ENCODE results near the gene COMMD9.

DNA sequence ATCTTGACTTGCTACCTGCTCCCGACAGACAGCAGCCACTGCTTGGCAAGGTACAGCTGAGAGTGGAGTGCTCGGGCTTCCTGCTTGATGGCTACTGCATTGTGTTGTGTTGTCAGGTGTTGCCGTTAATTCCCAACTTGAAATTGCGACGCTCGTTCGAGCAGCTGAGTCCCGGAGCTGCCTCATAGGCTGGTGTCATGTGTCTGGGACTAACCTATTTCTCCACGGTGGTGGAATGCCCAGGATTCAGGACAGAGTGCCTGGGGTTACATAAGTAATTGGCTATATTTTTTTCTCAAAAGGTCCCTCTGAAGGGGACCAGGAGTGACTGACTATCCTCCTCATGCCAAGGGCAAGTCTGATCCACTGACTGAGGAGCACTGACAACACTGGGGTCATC is 18.5 kb downstream of the COMMD9 start:
- TF ChIP-seq, protein P1, sequence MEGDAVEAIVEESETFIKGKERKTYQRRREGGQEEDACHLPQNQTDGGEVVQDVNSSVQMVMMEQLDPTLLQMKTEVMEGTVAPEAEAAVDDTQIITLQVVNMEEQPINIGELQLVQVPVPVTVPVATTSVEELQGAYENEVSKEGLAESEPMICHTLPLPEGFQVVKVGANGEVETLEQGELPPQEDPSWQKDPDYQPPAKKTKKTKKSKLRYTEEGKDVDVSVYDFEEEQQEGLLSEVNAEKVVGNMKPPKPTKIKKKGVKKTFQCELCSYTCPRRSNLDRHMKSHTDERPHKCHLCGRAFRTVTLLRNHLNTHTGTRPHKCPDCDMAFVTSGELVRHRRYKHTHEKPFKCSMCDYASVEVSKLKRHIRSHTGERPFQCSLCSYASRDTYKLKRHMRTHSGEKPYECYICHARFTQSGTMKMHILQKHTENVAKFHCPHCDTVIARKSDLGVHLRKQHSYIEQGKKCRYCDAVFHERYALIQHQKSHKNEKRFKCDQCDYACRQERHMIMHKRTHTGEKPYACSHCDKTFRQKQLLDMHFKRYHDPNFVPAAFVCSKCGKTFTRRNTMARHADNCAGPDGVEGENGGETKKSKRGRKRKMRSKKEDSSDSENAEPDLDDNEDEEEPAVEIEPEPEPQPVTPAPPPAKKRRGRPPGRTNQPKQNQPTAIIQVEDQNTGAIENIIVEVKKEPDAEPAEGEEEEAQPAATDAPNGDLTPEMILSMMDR (IDR thresholded peaks at IDR 0.05): no peak
- TF ChIP-seq EZH2 (IDR thresholded peaks at IDR 0.05) (no peak), EZH2phosphoT487 (IDR thresholded peaks at IDR 0.05) (no peak)
